Right hindlimb (tissue), 1 donor: ENCODE results near the gene SERPINA9.

Experiments
- DNase-seq: peaks from one replicate; pipeline ENCODE4 v3.0.0-alpha.2; 2018

SERPINA9 gene

GRCh38 chr14:94461526-94462218, 14.3 kb downstream of the SERPINA9 start:
- no peak for DNase-seq

- no peak for DNase-seq
Measured at GRCh38 chr14:94460631-94461416, 15.2 kb downstream of the SERPINA9 start.

GRCh38 chr14:94458558-94459205, 17.3 kb downstream of the SERPINA9 start:
- no peak for DNase-seq

- DNase-seq, result no peak
Measured at GRCh38 chr14:94458096-94458495, 17.9 kb downstream of the SERPINA9 start.

- no peak for DNase-seq
Measured at GRCh38 chr14:94455928-94456327, 20.1 kb downstream of the SERPINA9 start.

- no peak for DNase-seq
Measured at GRCh38 chr14:94451826-94452225, 24.2 kb downstream of the SERPINA9 start.

GRCh38 chr14:94451091-94451771, 24.8 kb downstream of the SERPINA9 start:
- DNase-seq, result no peak

GRCh38 chr14:94450722-94451090, 25.3 kb downstream of the SERPINA9 start:
- DNase-seq, result no peak

- DNase-seq, result no peak
Measured at GRCh38 chr14:94449930-94450329, 26.1 kb downstream of the SERPINA9 start.

- no peak for DNase-seq
Measured at GRCh38 chr14:94448071-94448808, 27.8 kb downstream of the SERPINA9 start.

GRCh38 chr14:94447206-94447605, 28.8 kb downstream of the SERPINA9 start:
- DNase-seq, result no peak

GRCh38 chr14:94446126-94446525, 29.9 kb downstream of the SERPINA9 start:
- no peak for DNase-seq

- DNase-seq, result no peak
Measured at GRCh38 chr14:94445003-94445402, 31.0 kb downstream of the SERPINA9 start.

GRCh38 chr14:94441531-94442205, 34.3 kb downstream of the SERPINA9 start:
- no peak for DNase-seq

GRCh38 chr14:94441130-94441529, 34.9 kb downstream of the SERPINA9 start:
- no peak for DNase-seq

- no peak for DNase-seq
Measured at GRCh38 chr14:94439453-94440057, 36.4 kb downstream of the SERPINA9 start.

GRCh38 chr14:94428610-94429009, 47.4 kb downstream of the SERPINA9 start:
- DNase-seq, result no peak

- no peak for DNase-seq
Measured at GRCh38 chr14:94427016-94427613, 48.9 kb downstream of the SERPINA9 start.

- DNase-seq, result no peak
Measured at GRCh38 chr14:94426526-94426925, 49.5 kb downstream of the SERPINA9 start.

- no peak for DNase-seq
Measured at GRCh38 chr14:94424371-94424770, 51.6 kb downstream of the SERPINA9 start.

GRCh38 chr14:94423453-94424056, 52.4 kb downstream of the SERPINA9 start:
- DNase-seq, result peak; percentile 48
